Cortex of kidney (tissue), 1 donor: ENCODE results near the gene KAT6B.

Experiments
- DNase-seq: peaks from one replicate; lab custom pipeline; 2025; lab: John Stamatoyannopoulos, UW

Gene KAT6B

DNA sequence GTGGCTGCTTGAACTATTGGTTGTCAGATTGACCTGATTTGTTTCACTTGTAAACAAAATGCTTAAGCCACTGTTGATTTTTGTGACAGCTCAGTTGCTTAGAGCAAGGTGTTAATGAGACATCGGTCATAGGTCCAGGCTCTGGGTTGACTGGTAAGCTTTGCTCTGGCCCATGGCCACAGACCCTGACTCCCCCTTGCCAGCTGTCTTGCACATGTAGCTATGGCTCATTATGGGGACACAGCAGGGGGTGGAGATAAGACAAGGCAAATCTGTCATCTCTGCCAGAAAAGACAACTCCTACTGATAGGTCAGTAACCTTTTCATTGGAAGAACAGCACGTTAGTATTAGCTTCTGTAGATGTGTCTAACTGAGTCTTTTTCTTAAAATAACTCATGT lies 95.3 kb downstream of the KAT6B start:
- no peak for DNase-seq

DNA sequence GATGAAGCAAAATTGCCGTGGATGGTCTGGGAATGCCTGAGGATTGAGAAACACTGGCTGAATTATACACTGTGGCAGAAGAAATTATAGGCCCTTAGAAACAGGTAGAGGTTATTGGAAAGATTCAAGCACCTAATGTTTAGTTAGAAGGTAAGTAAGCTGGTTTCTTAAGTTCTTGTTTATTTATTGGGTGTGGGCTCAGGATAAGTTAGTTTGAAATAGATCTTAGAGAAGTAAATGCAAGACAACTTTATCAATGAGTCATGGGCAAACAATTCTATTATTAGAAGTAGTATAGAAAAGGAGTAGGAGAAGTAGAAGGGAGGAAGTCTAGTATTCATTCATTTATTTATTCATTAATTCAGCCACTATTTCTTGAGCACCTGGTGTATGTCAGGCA lies 96.5 kb downstream of the KAT6B start:
- no peak for DNase-seq

DNA sequence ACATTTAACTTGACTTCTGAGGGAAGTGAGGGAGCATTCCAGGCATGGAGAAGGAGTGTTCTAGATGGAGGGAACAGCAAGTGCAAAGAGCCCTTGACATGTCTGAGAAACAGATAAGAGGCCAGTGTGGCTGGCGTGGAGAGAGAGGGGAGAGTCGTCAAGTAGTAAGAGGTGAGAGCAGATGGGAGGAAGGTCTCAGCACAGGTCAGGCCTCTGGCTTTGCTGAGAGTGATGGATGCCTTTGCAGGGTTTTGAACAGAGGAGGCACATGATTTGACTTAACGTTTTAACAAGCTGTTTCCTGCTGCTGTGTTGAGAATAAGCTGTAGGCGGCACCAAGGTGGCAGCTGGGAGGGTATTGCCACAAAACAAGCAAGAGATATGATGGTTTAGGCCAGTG lies 97.2 kb downstream of the KAT6B start:
- DNase-seq, result no peak

DNA sequence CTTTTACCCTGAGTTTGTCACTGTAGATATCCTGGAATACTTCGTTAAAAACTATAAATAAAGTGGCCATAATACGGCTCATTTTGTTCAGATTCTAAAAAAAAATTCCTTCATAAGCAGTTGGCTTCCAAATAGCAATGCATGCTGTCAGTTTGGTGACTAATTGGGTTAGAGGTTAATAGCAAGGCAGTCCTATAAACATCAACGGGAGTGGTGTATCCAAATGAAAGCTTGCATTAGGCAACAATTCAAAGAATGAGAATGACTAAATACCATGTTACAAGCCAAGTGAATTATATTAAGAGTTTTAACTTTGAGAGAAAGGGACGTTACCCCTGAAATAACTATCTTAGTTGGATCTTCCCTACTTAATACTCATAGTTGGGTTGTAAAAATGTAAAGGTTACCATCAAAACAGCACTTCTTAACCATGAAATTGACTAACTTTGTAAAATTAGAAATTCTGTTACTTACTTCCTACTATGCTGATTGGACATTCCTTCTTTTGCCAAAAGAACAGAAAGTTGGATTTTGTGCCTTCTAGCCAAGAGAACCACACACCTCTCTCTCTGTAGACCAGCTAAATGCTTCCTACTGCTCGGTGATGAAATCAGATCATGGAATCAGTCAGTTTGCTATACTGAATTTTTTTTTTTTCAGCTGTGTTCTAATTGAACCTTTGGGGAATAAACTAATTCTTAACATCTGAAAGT lies 98.0 kb downstream of the KAT6B start:
- DNase-seq, result no peak

DNA sequence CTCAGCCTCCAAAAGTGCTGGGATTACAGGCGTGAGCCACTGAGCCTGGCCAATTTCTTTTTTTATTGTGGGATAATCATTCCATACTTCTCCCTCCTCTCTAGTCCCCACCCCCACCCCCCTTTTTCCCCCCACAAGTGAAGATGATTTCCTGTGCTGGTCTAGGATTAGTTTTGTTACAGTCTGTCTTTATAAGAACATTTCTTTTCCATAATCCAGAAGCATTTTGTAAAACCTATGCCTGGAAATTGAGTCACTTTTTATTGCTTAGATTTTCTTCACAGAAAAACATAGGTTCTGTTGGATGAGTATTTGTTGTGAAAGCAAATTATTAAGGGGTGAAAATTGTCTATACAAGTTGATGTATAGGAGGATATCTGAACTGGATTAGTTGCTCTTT lies 98.9 kb downstream of the KAT6B start:
- no peak for DNase-seq

DNA sequence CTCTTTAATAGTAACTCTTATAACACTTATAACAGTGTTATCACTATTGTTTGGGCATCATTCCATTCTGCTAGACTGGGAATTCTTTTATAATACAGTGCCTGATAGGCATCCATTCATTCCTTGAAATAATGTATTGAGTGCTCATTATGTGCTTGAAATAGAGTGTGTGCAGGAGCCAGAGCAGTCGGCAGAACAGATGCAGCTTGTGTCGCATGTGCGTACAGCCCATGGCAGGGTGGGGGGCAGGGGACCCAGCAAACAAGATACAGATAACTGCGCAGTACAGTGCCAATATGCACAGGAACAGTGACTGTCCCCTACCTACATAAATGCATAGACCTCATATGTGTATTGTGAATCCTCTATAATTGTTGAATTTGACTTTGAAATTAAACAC lies 99.3 kb downstream of the KAT6B start:
- no peak for DNase-seq

DNA sequence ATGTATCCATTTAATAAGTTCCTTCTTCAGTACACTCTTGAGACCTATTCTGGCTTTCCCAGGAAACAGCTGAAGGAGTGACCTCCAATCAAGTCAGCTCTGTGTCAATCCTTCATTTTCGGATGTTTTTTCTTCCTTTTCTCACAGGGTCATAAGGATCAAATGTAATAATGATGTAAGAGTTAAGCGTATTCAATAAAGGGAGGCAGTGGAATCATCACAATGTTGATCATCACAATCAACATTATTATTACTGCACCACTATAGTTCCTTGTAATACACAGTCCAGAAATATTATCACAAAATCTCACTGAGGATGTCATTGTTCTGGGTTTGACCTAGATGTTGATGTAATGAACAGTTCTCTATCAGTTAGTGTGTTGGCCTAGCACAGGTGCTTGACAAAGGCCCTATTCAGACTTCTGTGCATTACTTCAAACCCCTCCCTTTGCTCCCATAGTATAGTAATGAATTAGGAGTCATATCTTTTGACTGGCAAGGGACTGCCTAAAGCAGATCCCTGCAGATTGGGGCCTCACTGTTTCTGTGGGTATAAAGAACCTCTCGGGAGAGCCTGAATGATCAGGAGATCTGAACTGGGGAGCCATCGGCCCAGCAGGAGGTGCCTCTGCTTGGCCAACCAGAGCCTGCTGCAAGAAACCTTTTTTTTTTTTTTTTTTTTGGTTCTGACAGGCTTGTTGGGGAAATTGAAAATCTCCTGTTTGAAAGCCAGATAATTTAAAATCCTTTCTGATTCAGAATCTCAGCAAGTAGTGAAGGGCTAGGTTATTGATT lies 100.6 kb downstream of the KAT6B start:
- no peak for DNase-seq

DNA sequence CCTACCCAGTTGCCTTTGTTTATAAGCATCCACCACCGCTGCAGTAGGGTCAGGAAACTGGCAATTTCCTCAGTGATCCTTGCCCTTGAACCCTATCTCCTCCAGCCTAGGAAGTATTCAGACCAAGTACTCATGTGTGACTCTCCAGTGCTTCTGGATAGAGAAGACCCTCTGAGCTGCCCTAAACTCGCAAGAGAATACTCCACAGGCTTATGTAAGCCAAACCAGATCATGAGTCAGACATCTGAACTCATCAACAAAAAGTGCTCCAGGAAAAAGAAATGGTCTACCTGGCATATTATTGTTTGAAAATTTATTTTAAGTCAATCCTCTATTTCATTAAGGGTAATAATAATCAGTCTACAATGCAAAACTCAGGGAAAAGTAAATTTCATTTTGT lies 101.3 kb downstream of the KAT6B start:
- DNase-seq, result no peak

DNA sequence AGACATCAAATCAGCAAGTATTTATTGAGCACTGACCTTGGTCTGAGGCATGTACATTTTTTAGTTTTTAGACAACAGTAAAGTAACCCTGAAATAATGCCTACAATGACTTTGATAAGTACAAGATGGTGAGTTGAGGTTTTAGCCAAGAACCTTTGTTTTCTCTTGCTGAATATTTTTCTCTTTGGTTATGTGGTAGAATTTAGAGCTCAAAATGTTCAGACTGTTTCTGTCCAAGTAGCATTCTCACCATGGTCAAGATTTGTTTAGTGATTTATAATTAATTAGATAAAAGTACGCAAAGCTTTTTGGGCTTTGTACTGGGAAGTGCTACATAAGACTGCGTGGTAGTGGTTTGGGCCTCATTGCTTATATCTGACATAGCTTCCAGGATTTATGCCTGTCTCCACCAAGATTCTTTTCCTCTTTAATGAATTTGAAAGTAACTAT lies 102.4 kb downstream of the KAT6B start:
- DNase-seq, result no peak

DNA sequence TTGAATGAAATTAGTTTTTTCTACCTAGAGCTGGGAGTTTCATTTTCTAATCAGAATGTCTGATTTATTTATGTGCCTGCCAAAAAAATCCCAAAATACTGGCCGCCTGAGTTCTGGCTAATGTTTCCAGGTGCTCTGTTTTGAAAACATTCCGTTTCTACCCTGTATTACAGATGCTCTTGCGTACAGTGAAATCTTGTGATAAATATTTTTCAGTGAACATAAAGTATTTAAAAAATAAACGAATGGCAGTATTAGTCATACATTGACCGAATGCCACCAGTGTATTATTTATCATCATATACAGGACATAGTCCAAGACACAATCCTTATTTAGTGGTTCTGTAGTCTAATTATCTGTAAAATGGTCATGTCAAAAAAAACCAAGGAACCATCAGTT lies 102.8 kb downstream of the KAT6B start:
- no peak for DNase-seq

DNA sequence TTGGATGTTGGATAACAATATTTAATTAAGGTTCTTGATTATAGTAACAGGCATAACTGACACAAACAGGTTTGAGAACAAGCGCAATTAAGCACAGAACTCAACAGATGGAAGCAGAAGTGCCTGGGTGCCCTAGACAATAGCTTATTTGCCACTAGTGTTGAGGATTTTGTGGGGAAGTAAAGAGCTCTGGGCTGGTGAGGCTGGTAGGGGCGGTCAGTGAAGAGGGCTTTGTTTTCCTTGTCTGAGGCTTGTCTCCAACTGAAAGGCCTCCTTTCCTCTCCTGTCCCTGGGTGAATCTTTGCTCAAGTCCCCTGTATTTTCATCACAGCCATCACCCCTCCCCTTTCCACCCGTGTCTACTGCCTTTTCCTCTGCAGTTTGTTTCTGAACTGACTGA lies 104.6 kb downstream of the KAT6B start:
- no peak for DNase-seq

DNA sequence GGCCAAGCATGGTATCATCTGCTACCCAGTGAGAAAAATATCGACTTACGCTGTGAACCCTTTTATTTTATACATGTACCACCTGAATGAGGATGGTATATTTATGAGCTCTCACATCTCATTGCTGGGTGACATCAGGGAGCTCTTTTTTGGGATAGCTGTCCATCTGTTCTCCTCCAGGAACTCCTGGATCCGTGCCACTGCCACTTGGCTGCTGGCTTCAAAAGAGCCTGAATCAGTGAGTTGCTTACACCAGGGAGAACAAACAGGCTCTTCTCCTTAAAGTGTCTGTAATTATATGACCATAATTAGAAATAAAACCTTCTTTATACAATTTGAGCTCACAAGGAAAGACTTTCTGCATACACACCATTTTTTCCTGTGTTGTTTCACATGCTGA lies 106.2 kb downstream of the KAT6B start:
- no peak for DNase-seq

DNA sequence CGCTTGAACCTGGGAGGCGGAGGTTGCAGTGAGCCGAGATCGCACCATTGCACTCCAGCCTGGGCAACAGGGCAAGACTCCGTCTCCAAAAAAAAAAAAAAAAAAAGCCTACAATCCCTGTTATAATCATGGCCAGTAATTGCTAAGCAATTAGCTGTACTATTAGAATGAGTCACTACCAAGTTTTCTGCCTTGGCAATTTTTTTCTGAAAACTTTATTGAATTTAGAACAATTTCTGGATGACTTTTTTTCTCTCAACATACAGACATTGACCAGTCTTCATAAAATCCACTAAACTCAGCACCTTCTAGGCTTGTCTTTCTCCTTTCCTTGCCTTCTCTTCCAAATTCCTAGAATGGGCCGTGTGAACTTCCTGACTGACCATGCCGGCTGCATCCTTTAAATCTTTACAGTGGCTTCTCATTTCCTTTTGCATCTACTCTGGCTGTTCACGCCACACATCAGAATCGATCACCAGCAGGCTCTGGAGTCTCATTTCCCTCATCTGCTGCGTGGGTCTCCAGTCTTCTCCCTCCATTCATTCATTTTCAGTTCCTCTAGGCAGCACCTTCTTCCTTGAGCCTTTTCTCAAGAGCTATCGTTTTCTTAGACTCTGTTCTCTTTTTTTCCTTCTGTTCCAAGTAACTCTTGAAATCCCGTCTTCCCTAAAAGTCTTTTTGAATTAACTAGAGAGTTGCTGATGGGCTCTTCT lies 107.9 kb downstream of the KAT6B start:
- DNase-seq, result no peak

DNA sequence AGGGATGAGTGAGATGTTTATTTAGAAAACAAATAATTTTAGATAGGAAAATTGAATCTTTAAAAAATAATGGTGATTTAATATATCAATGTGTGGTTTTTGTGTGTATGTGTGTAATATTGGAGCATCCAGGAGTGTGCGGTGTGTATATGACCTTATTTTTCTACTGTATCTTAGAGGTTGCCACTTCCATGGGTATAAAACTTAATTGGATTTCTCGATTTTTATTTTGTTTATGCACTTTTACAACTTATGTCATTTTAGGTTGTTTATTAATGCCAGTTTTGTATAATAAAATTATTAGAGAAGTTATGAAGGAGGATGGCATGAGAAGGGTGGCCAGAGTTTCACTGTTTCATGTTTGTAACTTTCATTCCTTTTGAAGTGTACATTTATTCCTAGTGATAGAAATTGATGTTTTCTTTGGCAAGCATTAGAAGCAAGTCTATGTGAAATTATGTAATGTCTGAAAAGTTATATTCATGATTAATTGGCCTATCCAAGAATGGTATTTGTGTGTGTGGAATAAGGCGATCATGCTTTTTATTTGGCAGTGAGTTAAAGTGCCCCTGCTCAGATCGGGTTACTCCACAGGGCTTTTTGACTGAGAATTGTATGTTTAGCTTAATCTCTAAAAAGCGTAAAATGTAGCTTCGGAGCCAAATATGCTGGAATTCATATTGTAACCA lies 110.3 kb downstream of the KAT6B start:
- DNase-seq, result no peak

DNA sequence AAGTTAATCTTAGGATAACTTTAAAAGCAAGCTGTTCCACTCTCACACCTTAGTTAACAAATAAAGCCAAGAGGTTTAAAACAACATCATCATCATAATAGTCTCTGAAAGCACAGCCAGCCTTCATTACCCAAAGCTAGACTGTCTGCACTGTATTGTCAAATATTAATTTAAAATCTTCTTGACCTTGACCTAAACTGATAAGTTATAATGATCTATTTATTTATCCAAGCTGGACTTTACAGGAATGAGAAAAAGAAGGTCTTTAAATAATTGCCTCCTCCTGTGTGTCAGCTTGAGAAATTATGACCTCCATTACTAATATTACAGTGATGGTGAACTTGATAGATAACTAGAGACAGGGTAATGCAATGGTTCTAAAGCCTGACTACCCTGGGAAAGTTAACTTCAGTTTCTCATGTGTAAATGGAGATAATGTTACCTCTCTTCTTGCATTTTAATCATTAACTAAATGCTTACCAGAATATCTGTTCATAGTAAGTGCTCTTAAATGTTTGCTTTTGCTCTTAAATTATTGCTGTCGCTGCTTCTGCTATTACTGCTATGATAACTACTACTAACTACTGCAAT lies 111.0 kb downstream of the KAT6B start:
- DNase-seq, result no peak

DNA sequence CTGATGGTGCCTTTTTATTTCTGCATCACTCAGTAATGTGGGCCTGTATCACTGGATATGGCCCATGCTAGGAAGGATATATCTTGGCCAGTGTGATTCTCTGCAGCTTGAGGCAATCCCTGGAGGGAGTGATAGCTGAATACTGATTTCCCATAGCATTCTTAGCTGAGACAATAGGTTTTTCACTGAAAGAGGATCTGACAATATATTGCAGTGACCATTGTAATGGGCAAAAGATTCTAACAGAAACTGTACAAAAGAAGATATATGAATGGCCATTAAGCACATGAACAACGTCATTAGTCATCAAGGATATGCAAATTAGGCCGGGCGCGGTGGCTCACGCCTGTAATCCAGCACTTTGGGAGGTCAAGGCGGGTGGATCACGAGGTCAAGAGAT lies 117.8 kb downstream of the KAT6B start:
- DNase-seq, result no peak

DNA sequence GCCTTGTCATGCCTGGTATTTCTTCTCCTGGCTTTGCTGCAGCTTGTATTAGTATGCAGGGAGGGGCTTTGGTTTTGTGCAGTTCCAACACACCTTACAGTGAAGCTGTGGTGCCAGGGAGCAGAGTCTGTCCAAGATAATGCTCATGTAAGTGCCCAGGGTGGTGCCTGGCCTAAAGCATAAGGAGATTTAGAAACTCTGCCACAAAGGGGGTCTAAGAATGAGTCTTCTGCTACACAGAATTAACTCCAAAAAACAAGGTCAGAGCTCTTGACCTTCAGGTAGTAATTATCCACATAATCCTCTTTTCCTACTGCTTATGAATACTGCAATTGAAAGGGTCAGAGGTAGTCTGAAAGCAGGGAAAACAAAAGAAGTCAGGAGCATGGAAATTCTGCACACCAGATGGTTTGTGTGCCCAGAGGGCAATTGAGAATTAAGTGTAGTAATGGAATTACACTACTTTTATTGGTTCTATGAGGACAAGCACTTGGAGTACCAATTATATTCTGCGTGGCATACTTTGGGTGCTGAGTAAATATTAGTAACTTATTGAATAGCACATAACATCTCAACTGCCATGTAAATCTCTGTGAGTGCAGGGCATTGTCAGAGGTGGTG lies 121.5 kb downstream of the KAT6B start:
- no peak for DNase-seq

DNA sequence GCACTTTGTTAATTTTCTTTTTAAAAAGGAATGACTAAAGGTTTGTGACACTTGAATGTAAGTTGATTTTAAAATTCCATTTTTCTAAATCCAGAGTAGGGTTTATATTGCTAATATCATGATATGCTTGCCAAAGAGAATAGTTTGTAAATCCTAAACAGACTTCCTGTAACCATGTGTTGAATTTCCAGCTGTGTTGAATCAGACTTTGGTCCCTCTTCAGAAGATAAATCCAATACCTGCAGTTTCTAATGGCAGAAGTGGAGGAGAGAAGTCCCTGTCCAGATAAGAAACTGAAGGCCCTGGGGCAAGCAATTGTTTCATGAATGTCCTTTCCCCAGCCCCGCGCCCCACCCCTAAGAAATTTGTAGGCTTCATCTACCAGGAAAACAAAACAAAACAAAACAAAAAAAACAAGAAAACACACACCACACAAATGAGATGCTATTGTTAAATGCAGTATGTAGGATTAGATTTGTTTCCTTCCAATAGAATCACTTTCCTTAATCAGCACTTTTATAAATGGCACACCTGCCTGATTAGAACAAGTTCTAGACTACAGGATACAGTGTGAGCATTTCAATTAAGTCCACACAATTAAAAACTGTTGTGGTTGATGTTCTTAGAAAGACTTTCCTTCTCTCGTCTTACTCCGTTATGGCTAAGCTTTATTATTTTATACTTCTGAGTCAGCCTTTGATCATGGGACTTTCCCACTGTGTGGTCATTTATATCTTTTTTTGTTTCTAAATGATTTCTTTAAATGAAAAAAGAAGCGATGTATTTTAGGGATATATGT lies 122.8 kb downstream of the KAT6B start:
- no peak for DNase-seq

DNA sequence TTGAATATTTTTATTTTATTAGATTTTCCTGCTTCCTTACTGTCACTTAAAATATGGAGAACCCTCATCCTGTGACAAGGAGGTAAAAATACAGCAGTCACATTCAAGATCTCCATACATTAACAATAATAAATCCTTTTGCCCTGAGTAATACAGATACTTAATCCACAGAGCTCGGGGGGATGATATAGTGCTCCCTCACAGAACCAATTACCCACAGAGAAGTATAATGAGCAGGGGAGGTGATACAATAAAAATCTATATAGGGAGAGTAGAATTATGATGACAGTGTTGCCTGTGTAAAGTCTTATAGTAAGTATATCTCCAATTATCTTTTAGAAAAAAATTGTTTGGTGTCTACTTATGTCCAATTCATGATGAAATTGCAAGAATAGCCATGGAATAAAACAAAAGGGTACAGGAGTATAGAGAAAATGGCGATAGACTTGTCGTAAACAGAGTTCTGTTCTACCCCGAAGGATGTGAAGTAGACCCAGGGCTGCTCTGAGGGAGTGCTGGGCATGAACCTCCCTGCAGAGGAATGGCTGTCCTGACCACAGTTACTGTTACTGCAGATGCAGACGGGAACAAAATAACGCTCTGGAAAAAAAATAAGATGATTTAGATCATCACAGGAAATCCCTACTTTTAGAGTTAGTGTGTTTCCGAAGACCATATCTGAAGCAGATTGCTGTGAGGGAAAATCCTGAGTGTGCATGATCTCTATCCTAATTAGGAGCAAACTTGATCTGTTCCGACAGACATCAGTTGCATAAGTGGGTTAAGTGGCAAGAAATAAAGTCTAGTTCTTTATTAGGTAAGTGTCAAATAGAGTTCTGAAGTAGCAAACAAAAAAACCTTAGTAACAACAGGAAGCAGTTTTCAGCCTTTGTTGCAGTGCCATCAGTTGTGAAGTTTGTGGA lies 123.7 kb downstream of the KAT6B start:
- DNase-seq, result no peak

DNA sequence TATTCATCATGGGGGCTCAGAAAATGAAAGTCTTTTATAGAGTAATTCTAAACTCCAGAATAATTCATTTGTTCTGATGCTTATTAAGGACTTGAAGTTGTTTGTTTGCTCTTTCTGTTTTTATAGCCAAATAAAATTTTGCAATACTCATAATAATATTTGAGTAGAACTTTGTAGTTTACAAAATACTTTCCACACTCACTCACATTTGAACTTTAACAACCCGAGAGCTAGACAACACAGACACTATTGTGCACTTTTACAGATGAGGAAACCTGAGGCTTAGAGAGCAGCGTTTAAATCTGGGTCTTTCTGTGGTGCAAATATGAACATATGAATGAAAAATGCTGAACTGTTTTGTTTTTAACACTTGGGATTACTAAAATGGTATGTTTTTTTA lies 126.8 kb downstream of the KAT6B start:
- no peak for DNase-seq
